Stomach (tissue), 9 donors: Measurements from ENCODE around the gene GRWD1. TPM values are rescaled to one million over a fixed set of nuclear protein-coding genes. Genes with fewer than 3 reads are reported as not detected.

Source experiments
- DNase-seq, 2 donors: peaks; one replicate each; pipeline versions ENCODE4 v3.0.0 to v3.0.0-alpha.2; 2013 to 2019
- H3K27ac ChIP-seq, 5 donors: fragments of 200-600 bp in 4 of 5; sonication (generic) in 4 of 5; one replicate each; pipeline ENCODE4 v1.5.1; 2013 to 2019; ENCODE audit warnings: mild to moderate bottlenecking in 1 of 5, moderate library complexity in 1 of 5
- H3K27me3 ChIP-seq, 3 donors: fragments of 200-600 bp; sonication (generic); one replicate each; pipeline ENCODE4 v1.5.1; 2017 to 2019; ENCODE audit warnings: mixed run types in 1 of 3
- H3K36me3 ChIP-seq, 4 donors: fragments of 200-600 bp; sonication (generic); 1 replicate in 3 of 4; 2 replicates in 1 of 4; pipeline ENCODE4 v1.5.1; 2016 to 2019
- H3K4me1 ChIP-seq, 4 donors: fragments of 200-600 bp; sonication (generic); one replicate each; pipeline ENCODE4 v1.5.1; 2016 to 2019
- H3K4me3 ChIP-seq, 4 donors: fragments of 200-600 bp; sonication (generic) in 3 of 4; one replicate each; pipeline ENCODE4 v1.5.1; 2016 to 2019; ENCODE audit warnings: mild to moderate bottlenecking in 1 of 4
- H3K9me3 ChIP-seq, 4 donors: fragments of 200-600 bp; sonication (generic); one replicate each; pipeline ENCODE4 v1.5.1; 2016 to 2019
- EP300 ChIP-seq: sonication (generic); formaldehyde crosslinking; IDR thresholded peaks from one replicate; pipeline ENCODE4 v1.6.1; 2017; ENCODE audit warnings: antibody characterized with exemption
- POLR2A ChIP-seq, 4 donors: fragments of 450-650 bp; IDR thresholded peaks; one replicate each; pipeline ENCODE4 v1.6.1; 2016; ENCODE audit warnings: antibody characterized with exemption in 4 of 4, control low read depth in 2 of 4, mild to moderate bottlenecking in 1 of 4, moderate library complexity in 1 of 4
- POLR2AphosphoS5 ChIP-seq, 3 donors: sonication (generic); formaldehyde crosslinking; IDR thresholded peaks; one replicate each; pipeline ENCODE4 v1.6.1; 2016; ENCODE audit warnings: antibody characterized with exemption in 3 of 3
- WGBS, 5 donors: extraction: QIAGEN DNeasy Blood & Tissue Kit in 3 of 5; methylation state at CpG; one replicate each; pipeline versions ENCODE4 v1.1.5 to v1.1.7; 2013 to 2018; 5-methylcytosine and 5-hydroxymethylcytosine counted together
- intact Hi-C: fragments of 100-400 bp; cut with DNase I; formaldehyde crosslinking; loops from one replicate; pipeline ENCODE4 v1.15.1; 2023; ENCODE audit warnings: low total_unique reads
- polyA plus RNA-seq, 3 donors: library from polyadenylated mRNA; stranded (reverse); fragments of 200-250 nt; gene quantifications; one replicate each; pipeline ENCODE4 v1.2.3, GENCODE V29; 2013
- total RNA-seq, 5 donors: library from RNA; depleted of rRNA; stranded (reverse); fragments of >200 nt; gene quantifications; one replicate each; pipeline versions ENCODE4 v1.1.0 to v1.2.3, GENCODE V29; 2014 to 2016
- TF ChIP-seq, protein P1 (sequence below), 7 experiments: fragments of 450-650 bp in 4 of 7; fragments of 200-600 bp in 3 of 7; sonication (generic) in 3 of 7; IDR thresholded peaks; one replicate each; pipeline ENCODE4 v1.5.1; 2016 to 2019; ENCODE audit warnings: antibody characterized with exemption in 7 of 7, control low read depth in 2 of 7, mild to moderate bottlenecking in 1 of 7
- donor health status: healthy with polysubstance abuse.
- donor health status: Bipolar disorder and iron deficiency.
- donor health status: healthy.

Gene GRWD1
- total and polyA plus RNA-seq, 8 donors = 5.8 to 49.4 (median 15.7) TPM

DNA sequence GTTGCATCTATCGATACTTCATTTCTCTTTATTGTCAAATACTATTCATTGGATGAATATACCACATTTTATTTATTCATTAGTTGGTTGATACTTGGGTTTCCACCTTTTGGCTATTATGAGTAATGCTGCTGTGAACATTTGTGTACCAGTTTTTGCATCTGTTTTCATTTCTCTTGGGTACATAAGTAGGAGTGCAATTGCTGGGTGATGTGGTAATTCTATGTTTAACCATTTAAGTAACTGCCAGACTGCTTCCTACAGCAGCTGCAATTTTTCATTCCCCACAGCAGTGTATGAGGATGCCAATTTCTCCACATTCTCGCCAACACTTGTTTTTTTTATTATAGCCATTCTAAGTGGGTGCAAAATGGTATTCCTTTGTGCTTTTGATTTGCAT lies 12.2 kb downstream of the GRWD1 start:
- no peaks in the 10 kb centered on the region for H3K9me3 ChIP-seq
- no peaks in the 10 kb centered on the region for H3K27me3 ChIP-seq
- intact Hi-C loops = no loop called here
- WGBS, 5 donors = 88 to 99% (median 92%) methylated on average over 2 of the region's 2 CpGs
- H3K27ac ChIP-seq = no peak overlapping the region
- H3K4me3 ChIP-seq = no peak overlapping the region
- no peak for DNase-seq
- peaks cover 0 to 7% (median 2%) of the 10 kb centered on the region in 4 donors for H3K4me1 ChIP-seq
- H3K36me3 ChIP-seq = peaks cover 17 to 62% (median 54%) of the 10 kb centered on the region in 4 donors
- TF ChIP-seq POLR2A (IDR thresholded peaks at IDR 0.05) = no peak

DNA sequence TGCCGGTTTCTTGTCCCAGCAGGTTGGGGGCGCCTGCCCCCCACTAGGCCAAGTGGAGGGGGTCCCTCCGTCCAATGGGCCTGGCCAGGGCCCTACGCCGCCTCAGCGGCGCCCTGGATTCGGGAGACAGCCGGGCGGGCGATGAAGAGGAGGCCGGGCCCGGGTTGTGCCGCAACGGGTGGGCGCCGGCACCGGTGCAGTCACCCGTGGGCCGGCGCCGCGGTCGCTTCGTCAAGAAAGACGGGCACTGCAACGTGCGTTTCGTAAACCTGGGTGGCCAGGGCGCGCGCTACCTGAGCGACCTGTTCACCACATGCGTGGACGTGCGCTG lies 15.8 kb downstream of the GRWD1 start:
- no peaks in the 10 kb centered on the region for H3K9me3 ChIP-seq
- no peaks in the 10 kb centered on the region for H3K27me3 ChIP-seq
- intact Hi-C loops = no loop called here
- no peak overlapping the region for H3K4me3 ChIP-seq
- TF ChIP-seq EP300 (no peak), POLR2A (IDR thresholded peaks at IDR 0.05) (no peak), POLR2AphosphoS5 (IDR thresholded peaks at IDR 0.05) (no peak)
- TF ChIP-seq, protein P1, sequence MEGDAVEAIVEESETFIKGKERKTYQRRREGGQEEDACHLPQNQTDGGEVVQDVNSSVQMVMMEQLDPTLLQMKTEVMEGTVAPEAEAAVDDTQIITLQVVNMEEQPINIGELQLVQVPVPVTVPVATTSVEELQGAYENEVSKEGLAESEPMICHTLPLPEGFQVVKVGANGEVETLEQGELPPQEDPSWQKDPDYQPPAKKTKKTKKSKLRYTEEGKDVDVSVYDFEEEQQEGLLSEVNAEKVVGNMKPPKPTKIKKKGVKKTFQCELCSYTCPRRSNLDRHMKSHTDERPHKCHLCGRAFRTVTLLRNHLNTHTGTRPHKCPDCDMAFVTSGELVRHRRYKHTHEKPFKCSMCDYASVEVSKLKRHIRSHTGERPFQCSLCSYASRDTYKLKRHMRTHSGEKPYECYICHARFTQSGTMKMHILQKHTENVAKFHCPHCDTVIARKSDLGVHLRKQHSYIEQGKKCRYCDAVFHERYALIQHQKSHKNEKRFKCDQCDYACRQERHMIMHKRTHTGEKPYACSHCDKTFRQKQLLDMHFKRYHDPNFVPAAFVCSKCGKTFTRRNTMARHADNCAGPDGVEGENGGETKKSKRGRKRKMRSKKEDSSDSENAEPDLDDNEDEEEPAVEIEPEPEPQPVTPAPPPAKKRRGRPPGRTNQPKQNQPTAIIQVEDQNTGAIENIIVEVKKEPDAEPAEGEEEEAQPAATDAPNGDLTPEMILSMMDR (IDR thresholded peaks at IDR 0.05) = no peak
- DNase-seq = no peak
- H3K4me1 ChIP-seq = no peaks in the 10 kb centered on the region
- 87 to 95% (median 92%) methylated on average over 33 to 36 of the region's 36 CpGs for WGBS, 5 donors
- peaks cover 1 to 27% (median 19%) of the 10 kb centered on the region in 4 donors for H3K36me3 ChIP-seq
- H3K27ac ChIP-seq = no peak overlapping the region

DNA sequence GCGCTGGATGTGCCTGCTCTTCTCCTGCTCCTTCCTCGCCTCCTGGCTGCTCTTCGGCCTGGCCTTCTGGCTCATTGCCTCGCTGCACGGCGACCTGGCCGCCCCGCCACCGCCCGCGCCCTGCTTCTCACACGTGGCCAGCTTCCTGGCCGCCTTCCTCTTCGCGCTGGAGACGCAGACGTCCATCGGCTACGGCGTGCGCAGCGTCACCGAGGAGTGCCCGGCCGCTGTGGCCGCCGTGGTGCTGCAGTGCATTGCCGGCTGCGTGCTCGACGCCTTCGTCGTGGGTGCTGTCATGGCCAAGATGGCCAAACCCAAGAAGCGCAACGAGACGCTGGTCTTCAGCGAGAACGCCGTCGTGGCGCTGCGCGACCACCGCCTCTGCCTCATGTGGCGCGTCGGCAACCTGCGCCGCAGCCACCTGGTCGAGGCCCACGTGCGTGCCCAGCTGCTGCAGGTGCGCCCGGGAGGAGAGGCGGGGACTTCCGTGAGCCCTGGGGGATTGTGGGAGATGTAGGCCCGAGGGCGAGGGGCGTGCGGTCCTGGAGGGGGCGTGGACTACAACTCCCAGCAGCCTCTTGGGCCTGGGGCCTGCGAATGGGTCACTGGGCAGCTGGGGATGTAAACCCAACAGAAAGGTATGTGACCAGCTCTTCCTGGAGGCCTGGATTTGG lies 16.3 kb downstream of the GRWD1 start:
- TF ChIP-seq POLR2A (IDR thresholded peaks at IDR 0.05) (no peak), EP300 (no peak), POLR2AphosphoS5 (IDR thresholded peaks at IDR 0.05) (no peak)
- TF ChIP-seq, protein P1 (IDR thresholded peaks at IDR 0.05) = no peak

DNA sequence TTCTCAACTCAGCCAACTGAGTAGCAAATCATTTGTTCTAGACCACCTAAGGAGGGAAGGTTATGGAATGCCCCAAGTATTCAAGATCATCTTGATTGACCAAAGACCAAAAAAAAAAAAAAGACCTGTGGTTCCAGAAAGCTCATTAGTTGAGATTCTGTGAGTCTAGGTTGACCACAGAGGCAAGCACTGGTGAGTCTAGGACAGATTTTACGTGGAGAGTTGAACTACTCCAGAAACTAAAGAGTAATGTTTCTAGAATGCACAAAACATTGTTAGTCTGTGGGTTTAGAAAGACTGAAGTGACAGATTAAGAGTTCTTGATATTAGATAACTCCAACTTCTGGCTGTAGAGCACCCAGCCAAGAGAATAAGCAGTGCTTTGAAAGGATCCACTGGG lies 19.4 kb downstream of the GRWD1 start:
- no peak for DNase-seq
- 82 to 91% (median 86%) methylated on average over 1 of the region's 1 CpG for WGBS, 5 donors
- intact Hi-C loops = no loop called here

More for the DNA sequence above, 16.3 kb downstream of the GRWD1 start:
- Histone ChIP-seq H3K36me3 (peaks cover 0 to 22% (median 14%) of the 10 kb centered on the region in 4 donors), H3K27me3 (no peaks in the 10 kb centered on the region), H3K9me3 (no peaks in the 10 kb centered on the region), H3K4me3 (no peak overlapping the region), H3K4me1 (no peaks in the 10 kb centered on the region), H3K27ac (no peak overlapping the region)
- intact Hi-C loops = no loop called here
- WGBS, 5 donors = 81 to 87% (median 82%) methylated on average over 50 to 62 of the region's 62 CpGs
- DNase-seq = no peak

More for the DNA sequence above, 19.4 kb downstream of the GRWD1 start:
- Histone ChIP-seq H3K4me1 (peaks cover 3 to 15% (median 11%) of the 10 kb centered on the region in 4 donors), H3K9me3 (no peaks in the 10 kb centered on the region), H3K36me3 (peaks cover 0 to 10% (median 8%) of the 10 kb centered on the region in 4 donors), H3K27me3 (no peaks in the 10 kb centered on the region), H3K4me3 (no peak overlapping the region), H3K27ac (no peak overlapping the region)
- TF ChIP-seq, protein P1 (IDR thresholded peaks at IDR 0.05) = no peak
- TF ChIP-seq POLR2A (IDR thresholded peaks at IDR 0.05) (no peak), EP300 (no peak), POLR2AphosphoS5 (IDR thresholded peaks at IDR 0.05) (no peak)
